GM21723 (cell line): ENCODE results near the gene TSPAN14.
A peak's percentile ranks its signal among the peaks of the same experiment; 100 is the strongest.

Source experiments
- ATAC-seq: cut with Tn5 transposase; IDR thresholded peaks from one replicate; pipeline ENCODE4 v1.9.1; 2021; ENCODE audit warnings: mild to moderate bottlenecking, moderate library complexity; ENCODE audit not compliant: unreplicated experiment

TSPAN14 gene

GRCh38 chr10:80502621-80503583, 48.8 kb downstream of the TSPAN14 start:
- ATAC-seq = no peak

- ATAC-seq = no peak
Observed at GRCh38 chr10:80503584-80504157, 49.6 kb downstream of the TSPAN14 start.

- ATAC-seq = no peak
Observed at GRCh38 chr10:80504158-80504811, 50.2 kb downstream of the TSPAN14 start.

GRCh38 chr10:80504897-80505465, 50.9 kb downstream of the TSPAN14 start:
- ATAC-seq = no peak

GRCh38 chr10:80506189-80506575, 52.1 kb downstream of the TSPAN14 start:
- ATAC-seq = no peak

GRCh38 chr10:80506836-80507487, 52.9 kb downstream of the TSPAN14 start:
- no peak for ATAC-seq

- ATAC-seq = no peak
Observed at GRCh38 chr10:80509108-80509402, 54.9 kb downstream of the TSPAN14 start.

- ATAC-seq = no peak
Observed at GRCh38 chr10:80509403-80510161, 55.5 kb downstream of the TSPAN14 start.

- no peak for ATAC-seq
Observed at GRCh38 chr10:80512031-80512526, 58.0 kb downstream of the TSPAN14 start.

- no peak for ATAC-seq
Observed at GRCh38 chr10:80513106-80513505, 59.0 kb downstream of the TSPAN14 start.

GRCh38 chr10:80515511-80515910, 61.4 kb downstream of the TSPAN14 start:
- ATAC-seq = no peak

- ATAC-seq = no peak
Observed at GRCh38 chr10:80515941-80516340, 61.8 kb downstream of the TSPAN14 start.

- ATAC-seq = no peak
Observed at GRCh38 chr10:80516506-80517075, 62.5 kb downstream of the TSPAN14 start.

GRCh38 chr10:80517416-80518142, 63.5 kb downstream of the TSPAN14 start:
- ATAC-seq = no peak

GRCh38 chr10:80518143-80518806, 64.2 kb downstream of the TSPAN14 start:
- ATAC-seq = no peak

- peak; percentile 41 for ATAC-seq
Observed at GRCh38 chr10:80518807-80519360, 64.8 kb downstream of the TSPAN14 start.

GRCh38 chr10:80519936-80520650, 66.0 kb downstream of the TSPAN14 start:
- ATAC-seq = no peak
